ENCODE results near the gene BSPRY.

- TF ChIP-seq POLR2A (IDR thresholded peaks at IDR 0.05) (no peak), CTCF (IDR thresholded peaks at IDR 0.05) (no peak), EP300 (IDR thresholded peaks at IDR 0.05) (no peak)
Measured at GRCh38 chr9:113355040-113355596, 5.8 kb downstream of the BSPRY start.
